GM19238 (cell line): Measurements from ENCODE around the gene ZNF506.
"Not testable (repeated sequence)": the region's sequence is repeated elsewhere in the genome, so short reads cannot be mapped to it uniquely, and the experiment has no call there.

Experiments used
- DNase-seq: peaks from one replicate; pipeline ENCODE4 v3.0.0; 2011; ENCODE audit warnings: low spot score; ENCODE audit not compliant: insufficient read length

The ZNF506 gene

GRCh38 chr19:19781791-19782190 is 39.8 kb downstream of the ZNF506 start:
- not testable (repeated sequence) for DNase-seq

DNA sequence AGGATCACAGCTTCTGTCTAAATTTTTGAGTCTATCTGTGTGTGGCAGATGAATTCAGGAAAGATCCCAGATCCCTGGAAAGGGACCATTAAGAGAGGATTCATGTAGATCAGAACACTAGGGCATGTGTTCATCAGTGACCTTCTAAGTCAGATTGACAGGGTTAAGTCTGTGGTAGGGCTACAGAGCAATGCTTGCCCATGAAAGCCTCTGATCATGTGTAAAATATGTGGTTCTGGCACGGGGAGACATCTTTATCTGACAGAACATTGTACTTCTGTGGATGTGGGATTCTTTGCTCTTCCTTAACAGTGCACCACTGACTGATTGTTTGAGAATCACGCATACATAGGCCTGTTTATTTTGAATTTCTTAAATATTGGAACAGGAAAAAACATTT is 42.9 kb downstream of the ZNF506 start:
- DNase-seq = no peak

DNA sequence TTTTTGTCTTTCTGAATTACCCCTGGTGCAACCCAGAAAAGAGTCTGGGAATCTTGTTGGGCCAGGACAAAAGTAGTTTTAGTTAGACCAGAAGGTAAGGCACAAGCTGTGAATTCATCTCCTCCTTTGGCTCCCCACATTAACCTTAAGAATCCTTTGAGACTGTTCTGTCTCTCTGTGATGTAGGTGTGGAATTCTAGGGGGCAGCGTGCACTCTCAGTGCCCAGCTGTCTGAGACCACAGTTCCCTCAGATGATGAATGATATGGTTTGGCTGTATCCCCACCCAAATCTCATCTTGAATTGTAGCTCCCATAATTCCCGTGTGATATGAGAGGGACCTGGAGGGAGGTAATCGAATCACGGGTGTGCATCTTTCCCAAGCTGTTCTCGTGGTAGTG is 43.9 kb downstream of the ZNF506 start:
- no peak for DNase-seq

GRCh38 chr19:19776206-19777008 is 45.1 kb downstream of the ZNF506 start:
- peak; percentile 83 for DNase-seq

DNA sequence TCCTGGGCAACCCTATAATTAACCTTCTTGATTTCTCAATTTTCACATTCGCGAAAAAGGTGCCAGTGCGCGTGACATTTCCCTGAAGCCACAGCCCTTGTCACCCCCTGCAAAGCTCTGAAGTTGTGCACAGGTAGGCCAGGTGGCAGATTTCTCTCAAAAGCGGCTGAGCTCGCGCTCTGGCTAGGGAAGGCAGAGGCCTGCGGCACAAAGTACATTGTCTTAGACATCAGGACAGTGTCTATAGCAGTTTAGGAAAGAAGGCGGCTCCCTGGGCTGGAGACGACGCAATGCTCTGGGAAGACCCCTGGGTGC is 45.7 kb downstream of the ZNF506 start:
- no peak for DNase-seq

- DNase-seq = no peak
These were observed 47.1 kb downstream of the ZNF506 start for GRCh38 chr19:19774354-19775033.

- not testable (repeated sequence) for DNase-seq
These were observed 49.6 kb downstream of the ZNF506 start for GRCh38 chr19:19771963-19772362.

DNA sequence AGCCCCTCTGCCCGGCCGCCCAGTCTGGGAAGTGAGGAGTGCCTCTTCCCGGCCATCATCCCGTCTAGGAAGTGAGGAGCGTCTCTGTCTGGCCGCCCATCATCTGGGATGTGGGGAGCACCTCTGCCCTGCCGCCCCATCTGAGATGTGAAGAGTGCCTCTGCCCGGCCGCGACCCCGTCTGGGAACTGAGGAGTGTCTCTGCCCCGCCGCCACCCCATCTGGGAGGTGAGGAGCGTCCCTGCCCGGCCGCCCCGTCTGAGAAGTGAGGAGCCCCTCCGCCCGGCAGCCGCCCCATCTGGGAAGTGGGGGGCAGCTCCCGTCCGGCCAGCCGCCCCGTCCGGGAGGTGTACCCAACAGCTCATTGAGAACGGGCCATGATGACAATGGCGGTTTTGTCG is 51.6 kb downstream of the ZNF506 start:
- DNase-seq = not testable (repeated sequence)

- no peak for DNase-seq
These were observed 63.4 kb downstream of the ZNF506 start for GRCh38 chr19:19758164-19758563.

- DNase-seq = no peak
These were observed 68.7 kb downstream of the ZNF506 start for GRCh38 chr19:19752760-19753403.

DNA sequence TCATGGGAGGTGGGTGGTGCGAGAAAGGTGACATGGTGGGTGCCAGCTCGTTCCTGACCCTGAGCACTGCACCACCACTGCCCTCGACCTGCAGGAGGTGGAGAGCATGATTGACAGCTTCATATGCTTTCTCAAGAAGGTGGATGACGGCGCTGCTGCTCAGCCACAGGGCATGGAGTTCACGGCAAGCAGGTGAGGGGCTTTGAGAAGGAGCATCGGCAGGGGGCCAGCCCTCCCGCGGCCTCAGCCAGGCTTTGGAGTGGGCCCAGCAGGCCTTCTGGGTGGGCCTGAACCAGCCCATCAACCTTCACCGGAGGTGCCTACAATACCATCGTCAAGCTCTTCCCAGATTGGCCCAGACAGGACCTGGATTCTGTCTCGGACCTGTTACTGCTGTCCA is 69.7 kb downstream of the ZNF506 start:
- no peak for DNase-seq

GRCh38 chr19:19750842-19751790 is 70.4 kb downstream of the ZNF506 start:
- DNase-seq = no peak

DNA sequence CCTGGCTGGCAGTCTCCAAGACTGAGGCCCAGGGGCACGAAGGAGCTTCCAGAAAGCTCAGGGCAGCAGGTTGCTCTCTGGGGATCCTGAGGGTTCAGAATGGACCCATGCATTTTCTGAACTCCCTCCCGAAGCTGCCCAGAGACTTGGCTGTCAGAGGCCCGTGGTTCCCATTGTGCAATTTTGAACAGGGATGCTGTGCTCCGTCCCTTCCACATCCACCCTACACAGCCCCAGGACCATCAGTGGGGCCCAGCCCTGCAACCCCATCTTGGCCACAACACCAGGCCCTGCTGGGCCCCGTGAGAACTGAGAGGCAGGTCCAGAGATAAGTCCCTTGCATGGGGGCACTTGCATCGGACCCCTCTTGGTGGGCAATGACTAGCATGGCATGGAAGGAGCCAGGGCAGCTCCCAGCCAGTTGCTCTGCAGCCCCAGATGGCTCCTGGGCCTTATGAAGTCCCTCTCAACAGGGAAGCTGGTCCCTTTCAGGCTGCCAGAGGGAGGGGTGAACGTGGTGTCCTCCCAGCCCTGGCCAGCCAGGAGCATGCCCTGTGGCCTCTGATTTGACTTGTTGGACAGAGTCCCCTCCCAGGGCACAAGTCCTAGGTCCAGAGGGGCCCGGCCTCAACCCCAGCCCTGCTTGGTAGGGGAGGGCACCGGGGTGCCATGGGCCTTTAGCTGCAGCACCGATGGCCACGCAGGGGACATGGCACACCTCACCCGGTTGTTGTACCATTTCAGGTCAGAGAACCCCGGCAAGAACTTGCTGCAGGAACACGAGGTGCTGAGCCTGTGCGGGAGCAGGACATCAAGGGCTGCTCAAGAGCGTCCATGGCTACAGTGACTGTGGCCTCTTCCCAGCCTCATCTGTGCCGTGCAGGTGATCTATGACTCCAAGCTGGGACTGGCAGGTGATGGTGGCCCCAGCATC is 71.4 kb downstream of the ZNF506 start:
- no peak for DNase-seq

DNA sequence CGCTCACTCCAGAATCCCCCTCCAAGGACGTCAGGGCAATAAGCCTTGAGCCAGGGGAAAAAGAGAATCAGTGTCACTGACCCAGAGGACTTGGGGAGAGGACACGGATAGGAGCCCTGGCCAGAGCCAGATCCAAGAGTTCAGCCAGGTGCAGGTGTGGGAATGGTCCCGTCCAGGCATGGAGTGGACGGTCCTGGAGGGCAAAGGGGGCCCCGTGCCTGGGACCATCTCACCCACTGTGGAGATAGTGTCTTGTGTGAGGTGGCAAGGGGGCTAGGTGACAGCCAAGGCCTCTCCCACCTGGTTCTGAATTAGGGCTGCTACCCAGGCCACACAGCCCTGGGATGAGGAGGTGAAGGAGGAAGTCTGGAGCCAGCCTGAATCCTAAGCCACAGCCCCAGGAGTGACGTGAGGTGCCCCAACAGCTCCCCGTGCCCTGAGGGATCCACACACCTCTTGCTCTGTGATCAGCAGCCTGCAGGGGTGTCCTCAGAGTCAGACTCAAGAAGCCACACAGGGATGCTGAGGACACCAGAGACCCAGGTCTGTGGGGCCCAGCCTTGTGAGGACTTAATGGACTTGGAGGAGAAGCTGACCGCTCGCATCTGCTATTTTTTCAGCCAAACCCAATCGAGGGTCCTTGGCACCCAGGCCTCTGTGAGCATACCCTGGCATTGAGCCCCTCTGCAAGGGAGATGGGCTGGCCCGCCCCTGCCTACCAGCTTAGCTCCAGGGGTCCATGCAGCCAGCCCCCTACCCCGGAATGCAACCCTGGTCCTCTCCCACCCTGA is 72.2 kb downstream of the ZNF506 start:
- DNase-seq = no peak

DNA sequence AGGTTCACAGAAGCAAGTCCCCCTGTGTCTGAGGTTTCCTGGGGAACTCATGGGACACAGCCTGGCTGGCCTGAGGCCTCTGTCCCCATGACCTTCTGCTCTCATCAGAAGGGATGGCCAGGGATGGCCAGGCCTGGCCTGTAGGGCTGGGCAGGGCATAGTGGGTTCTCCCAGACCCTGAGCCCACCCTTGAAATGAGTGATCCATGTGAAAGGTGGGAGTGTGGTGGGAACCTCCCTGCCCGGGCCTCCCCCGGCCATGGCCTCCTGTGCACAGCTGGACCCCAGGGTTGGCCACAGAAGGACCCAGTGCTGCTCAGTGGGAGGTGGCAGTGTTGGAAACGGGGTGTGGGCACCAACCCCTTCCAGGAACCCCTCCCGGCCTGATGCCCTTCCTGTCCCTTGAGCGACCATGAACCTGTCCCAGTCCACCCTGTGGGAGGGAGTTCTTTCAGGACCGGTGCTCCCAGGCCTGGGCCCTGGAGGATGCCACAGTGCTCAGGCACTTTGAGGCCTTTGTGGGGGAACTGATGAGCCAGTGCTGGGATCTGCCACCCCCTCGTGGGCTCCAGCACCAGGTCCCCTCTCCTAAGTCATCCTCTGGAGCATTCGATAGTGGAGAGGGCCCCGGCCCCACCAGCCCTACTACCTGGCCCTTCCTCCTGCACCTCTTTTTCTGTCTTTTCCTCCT is 73.2 kb downstream of the ZNF506 start:
- DNase-seq = no peak

DNA sequence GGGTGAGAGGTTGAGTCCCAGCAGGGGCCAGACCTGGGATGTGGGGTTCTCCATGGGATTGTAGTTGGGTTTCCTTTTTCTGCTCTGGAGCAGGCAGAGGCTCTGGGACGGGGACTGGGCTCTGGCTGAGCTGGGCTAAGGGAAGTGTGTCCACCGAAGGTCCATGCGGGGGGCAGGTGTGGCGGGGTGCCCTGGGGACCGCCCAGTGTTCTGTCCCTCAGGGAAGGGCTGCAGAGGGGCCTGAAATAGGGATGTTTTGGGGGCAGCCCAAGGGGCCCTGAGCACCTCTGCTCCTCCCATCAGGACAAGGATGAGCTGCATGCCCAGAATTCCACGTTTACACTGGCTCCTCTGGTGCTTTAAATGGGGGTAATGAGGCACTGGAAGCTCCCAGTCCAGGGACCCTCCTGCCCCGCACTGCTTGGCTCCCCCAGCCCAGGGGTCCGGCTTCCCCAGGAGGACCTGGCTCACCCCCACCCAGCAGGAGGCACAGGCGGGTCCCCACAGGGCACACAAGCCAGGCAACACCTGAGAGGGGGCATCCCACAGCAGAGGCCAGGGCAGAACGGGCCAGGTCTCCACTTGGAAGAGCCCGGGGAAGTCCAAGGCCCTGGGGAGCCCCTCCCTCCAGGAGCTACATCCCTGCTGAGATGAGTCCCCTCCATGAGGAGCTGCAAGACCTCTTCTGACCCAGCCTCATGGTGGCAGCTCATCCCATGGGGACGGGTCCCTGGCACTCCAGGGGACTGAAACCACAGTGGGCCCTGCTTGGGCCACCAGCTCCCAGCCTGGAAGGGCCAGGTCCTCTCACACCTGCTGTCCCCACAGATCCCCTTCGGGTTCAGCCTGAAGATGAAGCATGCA is 74.0 kb downstream of the ZNF506 start:
- DNase-seq = no peak

DNA sequence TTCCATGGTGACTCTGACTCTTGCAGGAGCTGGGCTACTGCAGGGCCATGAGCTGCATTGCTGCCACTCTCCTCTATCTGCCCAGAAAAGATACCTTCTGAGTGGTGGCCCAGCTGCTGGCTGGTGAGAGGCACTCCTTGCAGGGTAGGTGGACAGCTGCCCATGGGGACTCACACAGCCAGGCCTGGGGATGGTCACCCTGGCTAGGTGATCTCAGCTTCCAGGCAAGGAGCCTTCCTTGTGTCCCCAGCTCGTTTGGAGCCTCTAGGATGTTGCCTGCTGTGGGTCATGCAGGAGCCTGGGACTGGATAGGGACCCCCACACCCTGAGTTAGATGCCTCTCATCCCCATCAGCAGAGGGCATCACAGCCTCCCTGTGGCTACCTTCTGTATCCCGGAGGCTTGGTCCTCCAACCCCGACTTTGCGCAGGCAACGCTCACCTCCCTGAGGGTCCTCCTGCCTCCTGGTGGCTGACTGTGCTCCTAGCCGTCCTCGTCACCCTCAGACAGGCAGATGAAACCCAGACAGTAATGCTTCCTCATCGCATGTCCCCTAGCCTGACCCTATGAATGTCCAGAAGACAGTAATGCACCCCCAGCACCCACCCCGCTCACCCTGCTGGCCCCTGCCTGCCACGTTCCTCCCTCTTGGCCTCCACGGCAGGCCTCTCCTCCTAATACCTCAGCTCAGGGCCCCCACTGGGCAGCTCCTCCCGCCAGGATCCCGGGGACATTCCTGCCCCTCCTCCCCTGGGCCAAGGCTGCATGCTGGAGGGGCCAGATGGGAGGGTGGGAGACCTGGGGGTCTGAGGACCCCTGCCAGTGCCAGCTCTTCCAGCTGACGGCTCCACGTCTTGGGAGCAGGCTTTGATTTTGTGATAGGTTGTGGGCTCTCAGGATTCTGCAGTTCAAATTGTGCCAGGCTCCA is 75.0 kb downstream of the ZNF506 start:
- no peak for DNase-seq
